ENCODE data around the gene GAL3ST3.
A peak's percentile ranks its signal among the peaks of the same experiment; 100 is the strongest.

GAL3ST3 gene

DNA sequence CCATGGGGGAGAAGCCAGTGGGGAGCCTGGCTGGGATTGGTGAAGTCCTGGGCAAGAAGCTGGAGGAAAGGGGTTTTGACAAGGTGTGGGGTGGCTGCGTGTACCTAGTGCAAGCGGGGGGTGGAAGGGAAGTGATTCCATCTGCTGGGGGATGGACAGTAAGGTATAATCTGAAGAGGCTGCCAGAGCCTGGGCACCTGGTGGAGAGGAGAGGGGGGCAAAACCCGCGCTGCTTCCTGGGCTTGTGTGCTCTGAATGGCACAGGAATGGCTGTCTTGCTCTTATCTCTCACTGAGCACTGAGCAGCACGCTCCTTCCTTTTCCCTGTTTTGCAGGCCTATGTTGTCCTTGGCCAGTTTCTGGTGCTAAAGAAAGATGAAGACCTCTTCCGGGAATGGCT, 45.7 kb downstream of the GAL3ST3 start:
- Histone ChIP-seq H2AFZ (ENCODE audit: insufficient read depth, low read length, poor library complexity) (no peak overlapping the region), H3K9me3 (ENCODE audit: insufficient read depth, low read depth, low read length) (no peaks in the 10 kb centered on the region)
- no CpG with 5 or more reads among the region's 6 CpGs for WGBS (ENCODE audit: extremely low coverage, insufficient coverage, insufficient read length)

GRCh38 chr11:66002648-66003225, 46.2 kb downstream of the GAL3ST3 start:
- H4K91ac ChIP-seq (ENCODE audit: low read depth, low read length) = peak overlapping the region; percentile 87
- WGBS (ENCODE audit: extremely low coverage, insufficient coverage, insufficient read length) = no CpG with 5 or more reads among the region's 40 CpGs
- peak overlapping the region; percentile 60 for H2AK5ac ChIP-seq (ENCODE audit: low read length)
- peaks cover 10% of the 10 kb centered on the region for H3K79me1 ChIP-seq (ENCODE audit: low read length)
- peak overlapping the region; percentile 92 for H4K8ac ChIP-seq (ENCODE audit: low read depth, low read length)
- H4K12ac ChIP-seq (ENCODE audit: low read depth, low read length) = peak overlapping the region; percentile 92
- peak overlapping the region; percentile 87 for H3K27ac ChIP-seq (ENCODE audit: low read depth, low read length)
- H3K23ac ChIP-seq (ENCODE audit: low read length) = no peak overlapping the region
- H3K4me1 ChIP-seq (ENCODE audit: control insufficient read depth in 1 of 2, insufficient read depth in 2 of 2, low read length in 2 of 2) = peaks cover 7 to 16% of the 10 kb centered on the region in 2 experiments
- no peaks in the 10 kb centered on the region for H3K27me3 ChIP-seq (ENCODE audit: insufficient read depth, low read length)
- H3K4me3 ChIP-seq (ENCODE audit: low read depth, low read length) = peak overlapping the region; percentile 85
- peak overlapping the region; percentile 95 for H3K14ac ChIP-seq (ENCODE audit: low read length)
- H2BK12ac ChIP-seq (ENCODE audit: low read length) = no peak overlapping the region
- peaks cover 29 to 34% of the 10 kb centered on the region in 2 experiments for H3K36me3 ChIP-seq (ENCODE audit: control insufficient read depth in 1 of 2, insufficient read depth in 2 of 2, low read length in 2 of 2)
- H3K79me2 ChIP-seq (ENCODE audit: control insufficient read depth, insufficient read depth, low read length, poor library complexity) = peaks cover 9% of the 10 kb centered on the region
- H2BK120ac ChIP-seq (ENCODE audit: insufficient read depth, low read length, poor library complexity) = peak overlapping the region; percentile 68
- peak overlapping the region; percentile 91 for H3K18ac ChIP-seq (ENCODE audit: low read length)
- DNase-seq = peak; percentile 39 to 59
- H3K9me3 ChIP-seq (ENCODE audit: insufficient read depth, low read depth, low read length) = no peaks in the 10 kb centered on the region
- H2BK5ac ChIP-seq (ENCODE audit: low read depth, low read length, poor library complexity) = peak overlapping the region; percentile 78
- peak overlapping the region; percentile 94 for H3K4me2 ChIP-seq (ENCODE audit: low read length)
- peak overlapping the region; percentile 94 for H2AFZ ChIP-seq (ENCODE audit: insufficient read depth, low read length, poor library complexity)
- peak overlapping the region; percentile 75 for H3K4ac ChIP-seq (ENCODE audit: low read depth, low read length)
- H3K9ac ChIP-seq (ENCODE audit: low read length) = peak overlapping the region; percentile 86

More for the DNA sequence above, 45.7 kb downstream of the GAL3ST3 start:
- Histone ChIP-seq H3K4me3 (ENCODE audit: low read depth, low read length) (no peak overlapping the region), H3K4me2 (ENCODE audit: low read length) (peak overlapping the region; percentile 94), H3K14ac (ENCODE audit: low read length) (no peak overlapping the region), H3K79me1 (ENCODE audit: low read length) (peaks cover 10% of the 10 kb centered on the region), H2AK5ac (ENCODE audit: low read length) (no peak overlapping the region), H3K36me3 (ENCODE audit: control insufficient read depth in 1 of 2, insufficient read depth in 2 of 2, low read length in 2 of 2) (peaks cover 25 to 29% of the 10 kb centered on the region in 2 experiments), H2BK5ac (ENCODE audit: low read depth, low read length, poor library complexity) (no peak overlapping the region), H3K9ac (ENCODE audit: low read length) (peak overlapping the region; percentile 61), H3K27ac (ENCODE audit: low read depth, low read length) (no peak overlapping the region), H3K79me2 (ENCODE audit: control insufficient read depth, insufficient read depth, low read length, poor library complexity) (peaks cover 9% of the 10 kb centered on the region), H3K18ac (ENCODE audit: low read length) (no peak overlapping the region), H3K4me1 (ENCODE audit: control insufficient read depth in 1 of 2, insufficient read depth in 2 of 2, low read length in 2 of 2) (peaks cover 9 to 16% of the 10 kb centered on the region in 2 experiments), H3K27me3 (ENCODE audit: insufficient read depth, low read length) (no peaks in the 10 kb centered on the region), H4K12ac (ENCODE audit: low read depth, low read length) (no peak overlapping the region), H2BK120ac (ENCODE audit: insufficient read depth, low read length, poor library complexity) (no peak overlapping the region), H3K23ac (ENCODE audit: low read length) (no peak overlapping the region), H4K8ac (ENCODE audit: low read depth, low read length) (no peak overlapping the region), H2BK12ac (ENCODE audit: low read length) (no peak overlapping the region), H4K91ac (ENCODE audit: low read depth, low read length) (peak overlapping the region; percentile 87), H3K4ac (ENCODE audit: low read depth, low read length) (peak overlapping the region; percentile 71)
- DNase-seq = no peak

- H3K4me1 ChIP-seq (ENCODE audit: control insufficient read depth in 1 of 2, insufficient read depth in 2 of 2, low read length in 2 of 2) = peaks cover 7 to 13% of the 10 kb centered on the region in 2 experiments
Observed at GRCh38 chr11:66001942-66002647, 46.9 kb downstream of the GAL3ST3 start, which contains the start of the genes BANF1 and EIF1AD. BANF1 (plus strand) TSS chr11:66002503; CDS start chr11:66003251, 748 bp downstream. EIF1AD (minus strand) TSS chr11:66002157; CDS start chr11:66000389, 1,768 bp downstream.

GRCh38 chr11:65997286-65997685, 51.7 kb downstream of the GAL3ST3 start:
- no peak overlapping the region for H3K4me3 ChIP-seq (ENCODE audit: low read depth, low read length)
- no peak overlapping the region for H2BK5ac ChIP-seq (ENCODE audit: low read depth, low read length, poor library complexity)
- no peak overlapping the region for H3K27ac ChIP-seq (ENCODE audit: low read depth, low read length)
- H4K8ac ChIP-seq (ENCODE audit: low read depth, low read length) = no peak overlapping the region
- no peaks in the 10 kb centered on the region for H3K27me3 ChIP-seq (ENCODE audit: insufficient read depth, low read length)
- H3K9me3 ChIP-seq (ENCODE audit: insufficient read depth, low read depth, low read length) = no peaks in the 10 kb centered on the region
- H4K12ac ChIP-seq (ENCODE audit: low read depth, low read length) = no peak overlapping the region
- no peak overlapping the region for H4K91ac ChIP-seq (ENCODE audit: low read depth, low read length)
- no peak overlapping the region for H2BK120ac ChIP-seq (ENCODE audit: insufficient read depth, low read length, poor library complexity)
- H3K18ac ChIP-seq (ENCODE audit: low read length) = no peak overlapping the region
- H3K79me1 ChIP-seq (ENCODE audit: low read length) = peaks cover 5% of the 10 kb centered on the region
- H2AFZ ChIP-seq (ENCODE audit: insufficient read depth, low read length, poor library complexity) = no peak overlapping the region
- no peak overlapping the region for H3K23ac ChIP-seq (ENCODE audit: low read length)
- H3K4me2 ChIP-seq (ENCODE audit: low read length) = no peak overlapping the region
- H3K4me1 ChIP-seq (ENCODE audit: control insufficient read depth in 1 of 2, insufficient read depth in 2 of 2, low read length in 2 of 2) = no peaks in the 10 kb centered on the region
- peak in 1 of 2 donors; percentile 11 for DNase-seq
- H3K14ac ChIP-seq (ENCODE audit: low read length) = no peak overlapping the region
- no CpG with 5 or more reads among the region's 2 CpGs for WGBS (ENCODE audit: extremely low coverage, insufficient coverage, insufficient read length)
- H2BK12ac ChIP-seq (ENCODE audit: low read length) = no peak overlapping the region
- H3K4ac ChIP-seq (ENCODE audit: low read depth, low read length) = no peak overlapping the region
- H3K79me2 ChIP-seq (ENCODE audit: control insufficient read depth, insufficient read depth, low read length, poor library complexity) = peaks cover 5% of the 10 kb centered on the region
- H2AK5ac ChIP-seq (ENCODE audit: low read length) = no peak overlapping the region
- H3K36me3 ChIP-seq (ENCODE audit: control insufficient read depth in 1 of 2, insufficient read depth in 2 of 2, low read length in 2 of 2) = peaks cover 24 to 31% of the 10 kb centered on the region in 2 experiments
- H3K9ac ChIP-seq (ENCODE audit: low read length) = no peak overlapping the region

More at GRCh38 chr11:66001942-66002647, 46.9 kb downstream of the GAL3ST3 start, which contains the start of the genes BANF1 and EIF1AD:
- Histone ChIP-seq H2BK12ac (ENCODE audit: low read length) (no peak within 1 kb of the TSS), H3K36me3 (ENCODE audit: control insufficient read depth in 1 of 2, insufficient read depth in 2 of 2, low read length in 2 of 2) (peaks cover 32 to 40% of the 10 kb centered on the region in 2 experiments), H4K12ac (ENCODE audit: low read depth, low read length) (peak within 1 kb of the TSS; percentile 92), H2AFZ (ENCODE audit: insufficient read depth, low read length, poor library complexity) (peak within 1 kb of the TSS; percentile 94), H3K9ac (ENCODE audit: low read length) (peak within 1 kb of the TSS; percentile 86), H3K27ac (ENCODE audit: low read depth, low read length) (peak within 1 kb of the TSS; percentile 87), H3K4me2 (ENCODE audit: low read length) (peak within 1 kb of the TSS; percentile 94), H2BK120ac (ENCODE audit: insufficient read depth, low read length, poor library complexity) (peak within 1 kb of the TSS; percentile 94), H3K14ac (ENCODE audit: low read length) (peak within 1 kb of the TSS; percentile 95), H3K79me1 (ENCODE audit: low read length) (peaks cover 10% of the 10 kb centered on the region), H4K91ac (ENCODE audit: low read depth, low read length) (peak within 1 kb of the TSS; percentile 87), H3K79me2 (ENCODE audit: control insufficient read depth, insufficient read depth, low read length, poor library complexity) (peaks cover 9% of the 10 kb centered on the region), H2AK5ac (ENCODE audit: low read length) (peak within 1 kb of the TSS; percentile 60), H3K18ac (ENCODE audit: low read length) (peak within 1 kb of the TSS; percentile 91), H4K8ac (ENCODE audit: low read depth, low read length) (peak within 1 kb of the TSS; percentile 92), H3K27me3 (ENCODE audit: insufficient read depth, low read length) (no peaks in the 10 kb centered on the region), H3K9me3 (ENCODE audit: insufficient read depth, low read depth, low read length) (no peaks in the 10 kb centered on the region), H2BK5ac (ENCODE audit: low read depth, low read length, poor library complexity) (peak within 1 kb of the TSS; percentile 78), H3K23ac (ENCODE audit: low read length) (no peak within 1 kb of the TSS), H3K4ac (ENCODE audit: low read depth, low read length) (peak within 1 kb of the TSS; percentile 75), H3K4me3 (ENCODE audit: low read depth, low read length) (peak within 1 kb of the TSS; percentile 85)
- peak; percentile 94 to 98 for DNase-seq
- WGBS (ENCODE audit: extremely low coverage, insufficient coverage, insufficient read length) = no CpG with 5 or more reads among the region's 55 CpGs

Data from trophoblast cell (in vitro differentiated cells and primary cell).